GM12875 (cell line): ENCODE results near the gene PDE8B.

Experiments used
- H3K4me3 ChIP-seq: one replicate; pipeline ENCODE4 v1.5.1; 2011; ENCODE audit warnings: low read depth, low read length, control low read depth
- CTCF ChIP-seq: IDR thresholded peaks from 2 replicates; pipeline ENCODE4 v1.5.1; 2011; ENCODE audit warnings: low read depth, mild to moderate bottlenecking, control low read depth, inconsistent platforms, low read length, moderate library complexity, borderline replicate concordance; ENCODE audit not compliant: insufficient read depth

The PDE8B gene

GRCh38 chr5:77189421-77189820 is 21.1 kb upstream of the PDE8B start:
- no peak for TF ChIP-seq CTCF
- no peak overlapping the region for H3K4me3 ChIP-seq

GRCh38 chr5:77192441-77193050 is 17.9 kb upstream of the PDE8B start:
- H3K4me3 ChIP-seq = no peak overlapping the region
- TF ChIP-seq CTCF = no peak

- no peak for TF ChIP-seq CTCF
- no peak overlapping the region for H3K4me3 ChIP-seq
Measured at GRCh38 chr5:77194762-77195161, 15.7 kb upstream of the PDE8B start.

- TF ChIP-seq CTCF = no peak
Measured at GRCh38 chr5:77197840-77198554, 12.5 kb upstream of the PDE8B start.

GRCh38 chr5:77200663-77201062 is 9.8 kb upstream of the PDE8B start:
- TF ChIP-seq CTCF = no peak
- no peak overlapping the region for H3K4me3 ChIP-seq

More at GRCh38 chr5:77197840-77198554, 12.5 kb upstream of the PDE8B start:
- no peak overlapping the region for H3K4me3 ChIP-seq

DNA sequence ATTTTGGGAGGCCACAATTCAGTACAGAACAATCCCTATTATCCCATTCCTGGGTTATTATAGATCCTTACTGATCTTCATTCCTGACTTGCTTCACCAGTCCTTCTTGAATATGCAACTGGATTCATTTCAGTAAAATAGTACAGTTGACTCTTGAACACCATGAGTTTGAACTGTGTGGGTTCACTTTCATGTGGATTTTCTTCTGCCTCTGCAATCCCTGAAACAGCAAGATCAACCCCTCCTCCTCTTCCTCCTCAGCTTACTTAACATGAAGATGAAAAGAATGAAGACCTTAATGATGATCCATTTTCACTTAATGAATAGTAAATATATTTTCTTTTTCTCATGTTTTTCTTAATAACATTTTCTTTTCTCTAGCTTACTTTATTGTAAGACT is 8.3 kb upstream of the PDE8B start:
- no peak for TF ChIP-seq CTCF
- no peak overlapping the region for H3K4me3 ChIP-seq

GRCh38 chr5:77204967-77205366 is 5.5 kb upstream of the PDE8B start:
- no peak overlapping the region for H3K4me3 ChIP-seq
- no peak for TF ChIP-seq CTCF
